DOHH2 (cell line): Measurements from ENCODE around the gene RAMP3.
"Not testable (repeated sequence)": the region's sequence is repeated elsewhere in the genome, so short reads cannot be mapped to it uniquely, and the experiment has no call there.

Experiments used
- EZH2phosphoT487 ChIP-seq: fragments of 200-600 bp; sonication (generic); IDR thresholded peaks from 2 replicates; pipeline ENCODE4 v1.6.1; 2017; ENCODE audit warnings: borderline replicate concordance, mild to moderate bottlenecking, antibody characterized with exemption, low read length, moderate library complexity, mixed read lengths
- TF ChIP-seq, protein P1 (sequence below): fragments of 200-600 bp; sonication (generic); IDR thresholded peaks from one replicate; pipeline ENCODE4 v1.5.1; 2014; ENCODE audit warnings: antibody characterized with exemption, mild to moderate bottlenecking, low read depth, low read length; ENCODE audit not compliant: poor library complexity, severe bottlenecking

- TF ChIP-seq, protein P1, sequence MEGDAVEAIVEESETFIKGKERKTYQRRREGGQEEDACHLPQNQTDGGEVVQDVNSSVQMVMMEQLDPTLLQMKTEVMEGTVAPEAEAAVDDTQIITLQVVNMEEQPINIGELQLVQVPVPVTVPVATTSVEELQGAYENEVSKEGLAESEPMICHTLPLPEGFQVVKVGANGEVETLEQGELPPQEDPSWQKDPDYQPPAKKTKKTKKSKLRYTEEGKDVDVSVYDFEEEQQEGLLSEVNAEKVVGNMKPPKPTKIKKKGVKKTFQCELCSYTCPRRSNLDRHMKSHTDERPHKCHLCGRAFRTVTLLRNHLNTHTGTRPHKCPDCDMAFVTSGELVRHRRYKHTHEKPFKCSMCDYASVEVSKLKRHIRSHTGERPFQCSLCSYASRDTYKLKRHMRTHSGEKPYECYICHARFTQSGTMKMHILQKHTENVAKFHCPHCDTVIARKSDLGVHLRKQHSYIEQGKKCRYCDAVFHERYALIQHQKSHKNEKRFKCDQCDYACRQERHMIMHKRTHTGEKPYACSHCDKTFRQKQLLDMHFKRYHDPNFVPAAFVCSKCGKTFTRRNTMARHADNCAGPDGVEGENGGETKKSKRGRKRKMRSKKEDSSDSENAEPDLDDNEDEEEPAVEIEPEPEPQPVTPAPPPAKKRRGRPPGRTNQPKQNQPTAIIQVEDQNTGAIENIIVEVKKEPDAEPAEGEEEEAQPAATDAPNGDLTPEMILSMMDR: not testable (repeated sequence)
- not testable (repeated sequence) for TF ChIP-seq EZH2phosphoT487
Measured at GRCh38 chr7:45206266-45206665, 48.7 kb downstream of the RAMP3 start.
